Spleen (tissue), 7 donors: Measurements from ENCODE around the gene NDUFS2.

Experiments used
- CTCF ChIP-seq, 11 experiments: fragments of 200-600 bp in 7 of 11; fragments of 450-650 bp in 4 of 11; sonication (generic) in 4 of 11; IDR thresholded peaks in 8 of 11; conservative IDR thresholded peaks in 3 of 11; 1 replicate in 7 of 11; 2 replicates in 4 of 11; pipeline versions ENCODE4 v1.4.0 to v1.8.0; 2016 to 2021; ENCODE audit warnings: antibody characterized with exemption in 11 of 11, inconsistent platforms in 4 of 11, mild to moderate bottlenecking in 1 of 11
- POLR2A ChIP-seq, 3 donors: fragments of 450-650 bp; IDR thresholded peaks; one replicate each; pipeline ENCODE4 v1.5.1; 2017; ENCODE audit warnings: antibody characterized with exemption in 3 of 3, mild to moderate bottlenecking in 1 of 3
- POLR2AphosphoS5 ChIP-seq, 3 donors: sonication (generic); formaldehyde crosslinking; IDR thresholded peaks; one replicate each; pipeline ENCODE4 v1.5.1; 2017; ENCODE audit warnings: antibody characterized with exemption in 3 of 3
- donor health status: DM: no; HTN: no; CAD: no; lungs with moderate emphysema.
- donor health status: DM: no; HTN: no; CAD: no.
- donor health status: DM: no; HTN: no; CAD: no.

GRCh38 chr1:161176468-161177111 lies 25.6 kb upstream of the NDUFS2 start:
- TF ChIP-seq CTCF (IDR thresholded peaks at IDR 0.05 in 8 of 11, conservative IDR thresholded peaks at IDR 0.05 in 3 of 11) (no peak), POLR2AphosphoS5 (IDR thresholded peaks at IDR 0.05) (no peak), POLR2A (IDR thresholded peaks at IDR 0.05) (no peak)
